ENCODE results near the gene RBM18.

GRCh38 chr9:122258886-122259415 lies 5.7 kb downstream of the RBM18 start:
- no peak for TF ChIP-seq POLR2A (IDR thresholded peaks at IDR 0.05)
- no peak for TF ChIP-seq CTCF (IDR thresholded peaks at IDR 0.05)

All from testis (tissue), 2 donors.